Mononuclear cell (primary cell): ENCODE results near the gene IGSF21. TPM values are rescaled to one million over a fixed set of nuclear protein-coding genes. Genes with fewer than 3 reads are reported as not detected.

Source experiments
- H3K27me3 ChIP-seq: 2 replicates; pipeline ENCODE4 v1.6.0; 2011; ENCODE audit warnings: low read length, control low read depth; ENCODE audit not compliant: insufficient read depth
- H3K4me1 ChIP-seq: 2 replicates; pipeline ENCODE4 v1.5.1; 2011; ENCODE audit warnings: mild to moderate bottlenecking, low read length, control low read depth; ENCODE audit not compliant: insufficient read depth
- H3K4me3 ChIP-seq: 2 replicates; pipeline ENCODE4 v1.5.1; 2011; ENCODE audit warnings: mild to moderate bottlenecking, low read length, moderate library complexity
- H3K9me3 ChIP-seq: 2 replicates; pipeline ENCODE4 v1.5.1; 2011; ENCODE audit warnings: low read depth, mild to moderate bottlenecking, control low read depth, low read length
- total RNA-seq: library from RNA; depleted of rRNA; stranded (reverse); fragments of >200 nt; gene quantifications from one replicate; pipeline ENCODE4 v1.2.3, GENCODE V29; 2012

The IGSF21 gene
- total RNA-seq, 1 donor = not detected

GRCh38 chr1:18108299-18109057 is 880 bp downstream of the IGSF21 start:
- Histone ChIP-seq H3K4me3 (no peak overlapping the region), H3K27me3 (peaks cover 55% of the 10 kb centered on the region), H3K4me1 (no peaks in the 10 kb centered on the region), H3K9me3 (no peaks in the 10 kb centered on the region)

- H3K27me3 ChIP-seq = peaks cover 55% of the 10 kb centered on the region
- no peak overlapping the region for H3K4me3 ChIP-seq
- H3K9me3 ChIP-seq = no peaks in the 10 kb centered on the region
- H3K4me1 ChIP-seq = no peaks in the 10 kb centered on the region
Measured at GRCh38 chr1:18109058-18109755, 1.6 kb downstream of the IGSF21 start.

- Histone ChIP-seq H3K27me3 (peaks cover 55% of the 10 kb centered on the region), H3K9me3 (no peaks in the 10 kb centered on the region), H3K4me3 (no peak overlapping the region), H3K4me1 (no peaks in the 10 kb centered on the region)
Measured at GRCh38 chr1:18109756-18110597, 2.4 kb downstream of the IGSF21 start.

- peaks cover 54% of the 10 kb centered on the region for H3K27me3 ChIP-seq
- H3K4me3 ChIP-seq = no peak overlapping the region
- no peaks in the 10 kb centered on the region for H3K9me3 ChIP-seq
- H3K4me1 ChIP-seq = no peaks in the 10 kb centered on the region
Measured at GRCh38 chr1:18110598-18110939, 3.0 kb downstream of the IGSF21 start.

- Histone ChIP-seq H3K4me3 (no peak overlapping the region), H3K4me1 (no peaks in the 10 kb centered on the region), H3K9me3 (no peaks in the 10 kb centered on the region), H3K27me3 (peaks cover 51% of the 10 kb centered on the region)
Measured at GRCh38 chr1:18110968-18111367, 3.4 kb downstream of the IGSF21 start.

- no peak overlapping the region for H3K4me3 ChIP-seq
- H3K9me3 ChIP-seq = no peaks in the 10 kb centered on the region
- H3K4me1 ChIP-seq = no peaks in the 10 kb centered on the region
- peaks cover 45% of the 10 kb centered on the region for H3K27me3 ChIP-seq
Measured at GRCh38 chr1:18111605-18112297, 4.2 kb downstream of the IGSF21 start.

GRCh38 chr1:18112611-18113010 is 5.0 kb downstream of the IGSF21 start:
- no peaks in the 10 kb centered on the region for H3K4me1 ChIP-seq
- H3K27me3 ChIP-seq = peaks cover 40% of the 10 kb centered on the region
- no peaks in the 10 kb centered on the region for H3K9me3 ChIP-seq
- no peak overlapping the region for H3K4me3 ChIP-seq

- H3K4me1 ChIP-seq = no peaks in the 10 kb centered on the region
- H3K4me3 ChIP-seq = no peak overlapping the region
- H3K27me3 ChIP-seq = peaks cover 26% of the 10 kb centered on the region
- H3K9me3 ChIP-seq = no peaks in the 10 kb centered on the region
Measured at GRCh38 chr1:18114726-18115410, 7.3 kb downstream of the IGSF21 start.

- Histone ChIP-seq H3K27me3 (peaks cover 7% of the 10 kb centered on the region), H3K4me3 (no peak overlapping the region), H3K4me1 (no peaks in the 10 kb centered on the region), H3K9me3 (no peaks in the 10 kb centered on the region)
Measured at GRCh38 chr1:18116777-18117176, 9.2 kb downstream of the IGSF21 start.

- no peak overlapping the region for H3K4me3 ChIP-seq
- no peaks in the 10 kb centered on the region for H3K9me3 ChIP-seq
- no peaks in the 10 kb centered on the region for H3K4me1 ChIP-seq
- no peaks in the 10 kb centered on the region for H3K27me3 ChIP-seq
Measured at GRCh38 chr1:18118078-18118477, 10.5 kb downstream of the IGSF21 start.

- Histone ChIP-seq H3K4me3 (no peak overlapping the region), H3K4me1 (no peaks in the 10 kb centered on the region), H3K9me3 (no peaks in the 10 kb centered on the region), H3K27me3 (no peaks in the 10 kb centered on the region)
Measured at GRCh38 chr1:18118491-18118890, 10.9 kb downstream of the IGSF21 start.

- no peaks in the 10 kb centered on the region for H3K4me1 ChIP-seq
- no peaks in the 10 kb centered on the region for H3K27me3 ChIP-seq
- no peak overlapping the region for H3K4me3 ChIP-seq
- H3K9me3 ChIP-seq = no peaks in the 10 kb centered on the region
Measured at GRCh38 chr1:18119289-18119688, 11.7 kb downstream of the IGSF21 start.

GRCh38 chr1:18119771-18120377 is 12.3 kb downstream of the IGSF21 start:
- Histone ChIP-seq H3K27me3 (no peaks in the 10 kb centered on the region), H3K9me3 (no peaks in the 10 kb centered on the region), H3K4me1 (no peaks in the 10 kb centered on the region), H3K4me3 (no peak overlapping the region)

- no peaks in the 10 kb centered on the region for H3K27me3 ChIP-seq
- H3K9me3 ChIP-seq = no peaks in the 10 kb centered on the region
- no peaks in the 10 kb centered on the region for H3K4me1 ChIP-seq
- H3K4me3 ChIP-seq = no peak overlapping the region
Measured at GRCh38 chr1:18120638-18121037, 13.0 kb downstream of the IGSF21 start.
